Smooth muscle cell (in vitro differentiated cells): ENCODE results near the gene IL4. TPM values are rescaled to one million over a fixed set of nuclear protein-coding genes. Genes with fewer than 3 reads are reported as not detected.

Experiments used
- DNase-seq: peaks from one replicate; lab custom pipeline; 2025; ENCODE audit not compliant: unreplicated experiment; lab: John Stamatoyannopoulos, UW
- H2AFZ ChIP-seq: fragments of 200-600 bp; sonication (generic); 2 replicates; pipeline ENCODE4 v1.6.0; 2016; ENCODE audit warnings: antibody characterized with exemption, low read depth, mild to moderate bottlenecking
- H3F3A ChIP-seq: fragments of 200-600 bp; sonication (generic); 2 replicates; pipeline ENCODE4 v1.6.0; 2017; ENCODE audit warnings: antibody characterized with exemption, low read depth
- H3K27ac ChIP-seq: fragments of 200-600 bp; sonication (generic); 2 replicates; pipeline ENCODE4 v1.5.1; 2016; ENCODE audit warnings: low read depth, mild to moderate bottlenecking
- H3K27me3 ChIP-seq: fragments of 200-600 bp; sonication (generic); 2 replicates; pipeline ENCODE4 v1.6.1; 2016; ENCODE audit warnings: low read depth, mild to moderate bottlenecking
- H3K36me3 ChIP-seq: fragments of 200-600 bp; sonication (generic); 2 replicates; pipeline ENCODE4 v1.5.1; 2016; ENCODE audit warnings: low read depth
- H3K4me1 ChIP-seq: fragments of 200-600 bp; sonication (generic); 2 replicates; pipeline ENCODE4 v1.5.1; 2016; ENCODE audit warnings: low read depth
- H3K4me2 ChIP-seq: fragments of 200-600 bp; sonication (generic); 2 replicates; pipeline ENCODE4 v1.6.0; 2016; ENCODE audit warnings: mild to moderate bottlenecking
- H3K4me3 ChIP-seq: fragments of 200-600 bp; sonication (generic); 2 replicates; pipeline ENCODE4 v1.5.1; 2016; ENCODE audit warnings: mild to moderate bottlenecking
- H3K79me2 ChIP-seq: fragments of 200-600 bp; sonication (generic); 2 replicates; pipeline ENCODE4 v1.6.0; 2016; ENCODE audit warnings: low read depth, mild to moderate bottlenecking
- H3K9ac ChIP-seq: fragments of 200-600 bp; sonication (generic); 2 replicates; pipeline ENCODE4 v1.6.0; 2016; ENCODE audit warnings: low read depth
- H3K9me3 ChIP-seq: fragments of 200-600 bp; sonication (generic); replicated peaks from 2 replicates; pipeline ENCODE4 v1.5.1; 2016; ENCODE audit warnings: low read depth
- H4K20me1 ChIP-seq: fragments of 200-600 bp; sonication (generic); 2 replicates; pipeline ENCODE4 v1.6.0; 2016; ENCODE audit warnings: low read depth
- CTCF ChIP-seq: fragments of 200-600 bp; sonication (generic); IDR thresholded peaks from 2 replicates; pipeline ENCODE4 v1.5.1; 2017; ENCODE audit warnings: borderline replicate concordance, mild to moderate bottlenecking, antibody characterized with exemption; ENCODE audit not compliant: insufficient read depth, poor library complexity, severe bottlenecking
- WGBS: methylation state at CpG from one replicate; pipeline ENCODE4 v1.1.7; 2016; ENCODE audit warnings: low lambda C conversion rate; 5-methylcytosine and 5-hydroxymethylcytosine counted together
- polyA plus RNA-seq: library from polyadenylated mRNA; unstranded; fragments of >200 nt; fragmentation: Nextera tagmentation; extraction: Ambion mirVana; gene quantifications from 2 replicates; pipeline ENCODE4 v1.2.1, GENCODE V29; 2016
- total RNA-seq: library from RNA; depleted of rRNA; stranded (reverse); fragments of >200 nt; gene quantifications from 2 replicates; pipeline ENCODE4 v1.2.3, GENCODE V29; 2014

Gene IL4
- total and polyA plus RNA-seq, 2 experiments from 2014 or later: not detected

GRCh38 chr5:132729896-132730295 is 56.1 kb downstream of the IL4 start:
- Histone ChIP-seq H3K36me3 (peaks cover 2% of the 10 kb centered on the region), H3K9ac (no peak overlapping the region), H3K4me2 (no peak overlapping the region), H4K20me1 (peaks cover 5% of the 10 kb centered on the region), H3K4me1 (no peaks in the 10 kb centered on the region), H3K9me3 (no peaks in the 10 kb centered on the region), H3K27ac (no peak overlapping the region), H3K27me3 (no peaks in the 10 kb centered on the region), H3K4me3 (no peak overlapping the region), H2AFZ (no peak overlapping the region), H3F3A (no peaks in the 10 kb centered on the region), H3K79me2 (peaks cover 10% of the 10 kb centered on the region)
- no peak for DNase-seq
- TF ChIP-seq CTCF: no peak
- WGBS: 95% methylated on average over 10 of the region's 10 CpGs

Other genes with a start within 250 kb of the IL4 start
- gene IRF1, start 183.2 kb upstream of the IL4 start, total RNA-seq: 15.7 and 18.0 TPM in 2 replicates
- gene IRF1, start 183.2 kb upstream of the IL4 start, polyA plus RNA-seq: 19.1 and 25.5 TPM in 2 replicates
- not detected in 2 replicates for gene IL5, start 130.5 kb upstream of the IL4 start, total RNA-seq
- not detected in 2 replicates for gene IL5, start 130.5 kb upstream of the IL4 start, polyA plus RNA-seq
- gene RAD50, start 117.0 kb upstream of the IL4 start, total RNA-seq: 26.8 and 28.8 TPM in 2 replicates
- gene RAD50, start 117.0 kb upstream of the IL4 start, polyA plus RNA-seq: 19.9 and 26.1 TPM in 2 replicates
- 0.18 and 0.63 TPM in 2 replicates for gene IL13, start 15.8 kb upstream of the IL4 start, total RNA-seq
- 0.70 TPM in 1 of 2 replicates, not detected in the other for gene IL13, start 15.8 kb upstream of the IL4 start, polyA plus RNA-seq
- gene KIF3A, start 63.6 kb downstream of the IL4 start, total RNA-seq: 16.0 and 21.4 TPM in 2 replicates
- 12.6 and 18.4 TPM in 2 replicates for gene KIF3A, start 63.6 kb downstream of the IL4 start, polyA plus RNA-seq
- 0.36 and 0.81 TPM in 2 replicates for gene CCNI2, start 73.4 kb downstream of the IL4 start, total RNA-seq
- 0.41 and 1.7 TPM in 2 replicates for gene CCNI2, start 73.4 kb downstream of the IL4 start, polyA plus RNA-seq
- gene SEPTIN8, start 103.2 kb downstream of the IL4 start, total RNA-seq: 68.1 and 71.5 TPM in 2 replicates
- gene SEPTIN8, start 103.2 kb downstream of the IL4 start, polyA plus RNA-seq: 26.3 and 27.6 TPM in 2 replicates
- gene SOWAHA, start 139.3 kb downstream of the IL4 start, total RNA-seq: 1.5 and 2.2 TPM in 2 replicates
- gene SOWAHA, start 139.3 kb downstream of the IL4 start, polyA plus RNA-seq: 0.43 and 0.71 TPM in 2 replicates
- gene SHROOM1, start 156.7 kb downstream of the IL4 start, total RNA-seq: 3.0 and 12.0 TPM in 2 replicates
- gene SHROOM1, start 156.7 kb downstream of the IL4 start, polyA plus RNA-seq: 5.9 and 10.2 TPM in 2 replicates
- 1.9 and 2.3 TPM in 2 replicates for gene GDF9, start 192.5 kb downstream of the IL4 start, total RNA-seq
- 0.46 and 0.66 TPM in 2 replicates for gene GDF9, start 192.5 kb downstream of the IL4 start, polyA plus RNA-seq
- gene UQCRQ, start 192.7 kb downstream of the IL4 start, total RNA-seq: 137 and 162 TPM in 2 replicates
- 1,065 and 1,128 TPM in 2 replicates for gene UQCRQ, start 192.7 kb downstream of the IL4 start, polyA plus RNA-seq
- gene LEAP2, start 199.7 kb downstream of the IL4 start, total RNA-seq: 0.27 and 0.45 TPM in 2 replicates
- 0.55 and 3.2 TPM in 2 replicates for gene LEAP2, start 199.7 kb downstream of the IL4 start, polyA plus RNA-seq